Right lobe of liver (tissue), 4 donors: ENCODE measurements around the gene BPIFA2.

Experiments
- CTCF ChIP-seq, 4 donors: fragments of 200-600 bp in 3 of 4; fragments of 450-650 bp in 1 of 4; IDR thresholded peaks; one replicate each; pipeline versions ENCODE4 v1.5.1 to v1.8.0; 2016 to 2022; ENCODE audit warnings: antibody characterized with exemption in 4 of 4, mild to moderate bottlenecking in 2 of 4
- POLR2A ChIP-seq: fragments of 450-650 bp; IDR thresholded peaks from one replicate; pipeline ENCODE4 v1.6.1; 2017; ENCODE audit warnings: antibody characterized with exemption, mild to moderate bottlenecking
- donor health status: DM: no; HTN: no; CAD: no.
- donor health status: DM: no; HTN: no; CAD: no.
- donor health status: DM: no; HTN: yes; CAD: no.

- no peak for TF ChIP-seq CTCF (IDR thresholded peaks at IDR 0.05)
- no peak for TF ChIP-seq POLR2A
Observed at GRCh38 chr20:33191484-33191883, 23.5 kb downstream of the BPIFA2 start.
